IMR-90 (cell line): ENCODE measurements around the gene WNK1. TPM values are rescaled to one million over a fixed set of nuclear protein-coding genes. Genes with fewer than 3 reads are reported as not detected.
A peak's percentile ranks its signal among the peaks of the same experiment; 100 is the strongest.

Experiments used
- ATAC-seq: fragments of 200-7000 bp; cut with Tn5 transposase; 2 replicates; pipeline ENCODE4 v1.9.1; 2020; ENCODE audit warnings: low read depth, mild to moderate bottlenecking, moderate library complexity
- BruUV-seq: library from RNA; stranded (reverse); fragments of 400-500 nt; replicated peaks from 2 replicates; lab custom pipeline; 2021; lab: Mats Ljungman, UMichigan
- CTCF ChIA-PET: fragments of 300-600 bp; formaldehyde crosslinking; extraction: SDS; loops from one replicate; lab custom pipeline; 2021; ENCODE audit warnings: antibody characterized with exemption; lab: Yijun Ruan, JAX
- POLR2A ChIA-PET: fragments of 300-600 bp; sonication (Branson Sonifier 250); formaldehyde crosslinking; loops from one replicate; lab custom pipeline; 2022; ENCODE audit warnings: antibody characterized with exemption; ENCODE audit not compliant: unreplicated experiment; lab: Charles Lee
- DNase-seq: peaks from one replicate; pipeline ENCODE4 v3.0.0; 2013
- H2AFZ ChIP-seq: replicated peaks from 2 replicates; pipeline ENCODE3; 2013; ENCODE audit warnings: low read length, mild to moderate bottlenecking; ENCODE audit not compliant: poor library complexity
- H2AK5ac ChIP-seq: 2 replicates; pipeline ENCODE4 v1.6.1; 2013; ENCODE audit warnings: low read depth, low read length, inconsistent platforms
- H2AK9ac ChIP-seq: replicated peaks from 2 replicates; pipeline ENCODE3; 2013; ENCODE audit warnings: mild to moderate bottlenecking, low read depth, low read length, moderate library complexity; ENCODE audit not compliant: poor library complexity
- H2BK120ac ChIP-seq: 2 replicates; pipeline ENCODE4 v1.6.1; 2013; ENCODE audit warnings: low read depth, low read length, inconsistent platforms
- H2BK15ac ChIP-seq: 3 replicates; pipeline ENCODE4 v1.6.1; 2013; ENCODE audit warnings: low read depth, low read length, inconsistent platforms
- H2BK20ac ChIP-seq: 2 replicates; pipeline ENCODE4 v1.6.1; 2013; ENCODE audit warnings: low read depth, mild to moderate bottlenecking, inconsistent platforms, low read length, moderate library complexity
- H2BK5ac ChIP-seq: 2 replicates; pipeline ENCODE4 v1.6.1; 2013; ENCODE audit warnings: mild to moderate bottlenecking, low read depth, low read length, inconsistent platforms; ENCODE audit not compliant: poor library complexity, severe bottlenecking
- H3K14ac ChIP-seq: replicated peaks from 2 replicates; pipeline ENCODE4 v1.6.1; 2013; ENCODE audit warnings: low read depth, low read length, inconsistent platforms
- H3K18ac ChIP-seq: 2 replicates; pipeline ENCODE4 v1.6.1; 2013; ENCODE audit warnings: low read depth, low read length, control low read depth
- H3K23ac ChIP-seq: 2 replicates; pipeline ENCODE4 v1.6.1; 2013; ENCODE audit warnings: low read depth, low read length, inconsistent platforms
- H3K27ac ChIP-seq: 2 replicates; pipeline ENCODE4 v1.5.1; 2013; ENCODE audit warnings: mild to moderate bottlenecking, control low read depth, low read length; ENCODE audit not compliant: insufficient read depth
- H3K27me3 ChIP-seq: 2 replicates; pipeline ENCODE4 v1.6.1; 2013; ENCODE audit warnings: low read length; ENCODE audit not compliant: control insufficient read depth, insufficient read depth
- H3K36me3 ChIP-seq: 2 replicates; pipeline ENCODE4 v1.6.1; 2013; ENCODE audit warnings: low read length, mixed read lengths; ENCODE audit not compliant: control insufficient read depth, insufficient read depth
- H3K4ac ChIP-seq: 2 replicates; pipeline ENCODE4 v1.6.1; 2013; ENCODE audit warnings: low read depth, low read length, inconsistent platforms
- H3K4me1 ChIP-seq: 2 replicates; pipeline ENCODE4 v1.6.1; 2013; ENCODE audit warnings: low read length, mixed read lengths; ENCODE audit not compliant: control insufficient read depth, insufficient read depth
- H3K4me2 ChIP-seq: 2 replicates; pipeline ENCODE4 v1.6.1; 2013; ENCODE audit warnings: low read depth, mild to moderate bottlenecking, control low read depth, low read length, moderate library complexity
- H3K4me3 ChIP-seq: 2 replicates; pipeline ENCODE4 v1.5.1; 2013; ENCODE audit warnings: low read depth, mild to moderate bottlenecking, control low read depth, low read length, moderate library complexity; ENCODE audit not compliant: insufficient read depth
- H3K56ac ChIP-seq: 2 replicates; pipeline ENCODE4 v1.6.1; 2013; ENCODE audit warnings: low read length, inconsistent platforms; ENCODE audit not compliant: insufficient read depth; ENCODE audit errors: extremely low read depth
- H3K79me1 ChIP-seq, 2 experiments: 2 replicates each; pipeline ENCODE4 v1.6.1; 2013; ENCODE audit warnings: low read length in 2 of 2, inconsistent platforms in 1 of 2, low read depth in 1 of 2
- H3K9ac ChIP-seq: 2 replicates; pipeline ENCODE4 v1.6.1; 2013; ENCODE audit warnings: low read depth, low read length, control low read depth
- H3K9me1 ChIP-seq: 2 replicates; pipeline ENCODE4 v1.6.1; 2013; ENCODE audit warnings: low read length, inconsistent platforms; ENCODE audit not compliant: insufficient read depth
- H3K9me3 ChIP-seq: 2 replicates; pipeline ENCODE4 v1.6.1; 2013; ENCODE audit warnings: low read length; ENCODE audit not compliant: control insufficient read depth, insufficient read depth
- H4K20me1 ChIP-seq: 2 replicates; pipeline ENCODE4 v1.6.1; 2013; ENCODE audit warnings: low read length, inconsistent platforms; ENCODE audit not compliant: insufficient read depth
- H4K5ac ChIP-seq: 2 replicates; pipeline ENCODE4 v1.6.1; 2013; ENCODE audit warnings: mild to moderate bottlenecking, low read depth, low read length, control low read depth
- H4K8ac ChIP-seq, 2 experiments: 2 replicates each; pipeline ENCODE4 v1.6.1; 2013; ENCODE audit warnings: low read depth in 2 of 2, low read length in 2 of 2, control low read depth in 1 of 2, inconsistent platforms in 1 of 2
- H4K91ac ChIP-seq: 2 replicates; pipeline ENCODE4 v1.6.1; 2013; ENCODE audit warnings: low read depth, low read length, inconsistent platforms; ENCODE audit not compliant: insufficient read depth
- CEBPB ChIP-seq: IDR thresholded peaks from 2 replicates; pipeline ENCODE4 v1.6.1; 2012; ENCODE audit warnings: low read depth, low read length, improper control_type of control experiment
- NFE2L2 ChIP-seq: fragments of 150-350 bp; IDR thresholded peaks from 2 replicates; pipeline ENCODE4 v1.6.1; 2016; ENCODE audit warnings: low read depth, mild to moderate bottlenecking, low read length
- WGBS, 2 experiments: methylation state at CpG; one replicate each; pipeline versions ENCODE4 v1.1.5 to v1.1.7; 2013; ENCODE audit warnings: missing lambda C conversion rate in 2 of 2; ENCODE audit not compliant: insufficient read length in 1 of 2; ENCODE audit errors: extremely low coverage in 2 of 2; 5-methylcytosine and 5-hydroxymethylcytosine counted together
- dilution Hi-C: fragments of 300-500 bp; cut with HindIII; formaldehyde crosslinking; loops from one replicate; pipeline ENCODE4 v1.14.3; 2018; ENCODE audit warnings: low sequenced_read_pairs; ENCODE audit not compliant: unreplicated experiment
- in situ Hi-C: fragments of 300-500 bp; cut with MboI; formaldehyde crosslinking; loops from 3 replicates; pipeline ENCODE4 v1.14.3; 2019; ENCODE audit warnings: low sequenced_read_pairs, inconsistent platforms, mixed read lengths
- intact Hi-C: fragments of 100-400 bp; cut with micrococcal nuclease; formaldehyde crosslinking; loops from 2 replicates; pipeline ENCODE4 v1.10.0; 2022
- polyA plus RNA-seq, 3 experiments: library from polyadenylated mRNA; depleted of rRNA; stranded (reverse); fragments of >200 nt; gene quantifications; 2 replicates each; pipeline ENCODE4 v1.2.3, GENCODE V29; 2012; ENCODE audit warnings: low replicate concordance in 1 of 3
- total RNA-seq: library from RNA; depleted of rRNA; stranded (reverse); fragments of >200 nt; gene quantifications from 2 replicates; pipeline ENCODE4 v1.2.3, GENCODE V29; 2012

Gene WNK1
- total and polyA plus RNA-seq, 2 of the 4 experiments (the other 2 are of a cell fraction), result 36.9 to 42.8 TPM

- Histone ChIP-seq H3K79me1 (peaks cover 11 to 53% of the 10 kb centered on the region in 2 experiments), H3K4me1 (peaks cover 4% of the 10 kb centered on the region), H3K23ac (peak overlapping the region; percentile 24; the same call in 1 of the 2 replicates), H2BK120ac (no peak overlapping the region), H2BK15ac (no peak overlapping the region), H3K56ac (no peak overlapping the region), H3K4me2 (peak overlapping the region; percentile 70), H3K9me1 (0 out of 2 replicates have a peak, but pooled peaks cover 2% of the 10 kb centered on the region), H3K14ac (0 out of 2 replicates have a peak overlapping the region, but pooled peaks have one; percentile 95), H3K4ac (peak overlapping the region; percentile 94; the same call in 1 of the 2 replicates), H4K20me1 (0 out of 2 replicates have a peak, but pooled peaks cover 5% of the 10 kb centered on the region), H3K27ac (peak overlapping the region; percentile 86; the same call in 1 of the 2 replicates), H3K9me3 (no peaks in the 10 kb centered on the region), H3K36me3 (no peaks in the 10 kb centered on the region), H4K5ac (peak overlapping the region; percentile 58; the same call in 1 of the 2 replicates), H3K18ac (no peak overlapping the region), H3K27me3 (no peaks in the 10 kb centered on the region), H4K91ac (peak overlapping the region; percentile 45; the same call in 1 of the 2 replicates), H2AK9ac (peak overlapping the region; percentile 99), H2BK5ac (peak overlapping the region; percentile 89), H3K4me3 (no peak overlapping the region; the same call in 1 of the 2 replicates), H4K8ac (peak overlapping the region; percentile 62 to 98), H2AK5ac (peak overlapping the region; percentile 89), H3K9ac (peak overlapping the region; percentile 74; the same call in 1 of the 2 replicates), H2BK20ac (no peak overlapping the region), H2AFZ (no peak overlapping the region)
- in situ Hi-C loops, result no loop called here
- ChIA-PET POLR2A (no interaction called here), CTCF (no interaction called here)
- intact Hi-C loops, result loop anchor here (2.0 to 10.0 kb wide), 4 partner anchors 43 to 635 kb away; partner anchors contain the start of gene ERC1
- TF ChIP-seq NFE2L2, result no peak
- peak; percentile 73 for TF ChIP-seq CEBPB
- ATAC-seq (no peak), DNase-seq (no peak)
- no TSS peak for BruUV-seq
- dilution Hi-C loops, result no loop called here
- 93% methylated on average over 5 of the region's 9 CpGs; no CpG with 5 or more reads in 1 of the 2 experiments for WGBS, 2 experiments
These were observed 195.9 kb downstream of the WNK1 start for GRCh38 chr12:948238-948637.
